KBM-7 (cell line): ENCODE data around the gene HCN1.
"Not testable (repeated sequence)": the region's sequence is repeated elsewhere in the genome, so short reads cannot be mapped to it uniquely, and the experiment has no call there.

Source experiments
- DNase-seq: peaks from one replicate; pipeline ENCODE4 v3.0.0-alpha.2; 2015
- in situ Hi-C: fragments of 300-500 bp; cut with MboI; formaldehyde crosslinking; loops from 2 replicates; pipeline ENCODE4 v1.14.3; 2020; ENCODE audit warnings: low sequenced_read_pairs, low pct_unique_long_range_greater_than_20kb, mixed read lengths

The HCN1 gene

GRCh38 chr5:45491368-45491767, 204.8 kb downstream of the HCN1 start:
- in situ Hi-C loops = no loop called here
- no peak for DNase-seq

DNA sequence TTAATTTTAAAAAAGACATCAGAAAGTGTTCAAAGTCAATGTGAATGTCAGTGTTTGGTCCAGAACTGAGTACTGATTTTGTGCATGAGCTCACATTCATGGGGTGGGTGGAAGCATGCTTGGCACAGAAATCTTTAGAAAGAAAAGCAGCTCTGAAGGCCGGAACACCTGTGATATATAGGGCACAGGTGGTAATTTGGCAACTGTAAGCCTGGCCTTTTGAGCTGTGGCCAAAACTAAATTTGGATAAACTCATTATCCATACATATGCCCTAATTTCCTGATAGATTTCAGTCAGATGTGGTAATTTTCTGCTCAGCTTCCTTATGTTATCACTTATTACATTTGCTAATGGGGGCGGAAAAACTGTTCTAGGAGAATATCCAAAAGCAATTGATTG, 211.4 kb downstream of the HCN1 start:
- in situ Hi-C loops = no loop called here
- no peak for DNase-seq

GRCh38 chr5:45454114-45454513, 242.1 kb downstream of the HCN1 start:
- in situ Hi-C loops = no loop called here

GRCh38 chr5:45444856-45445255, 251.3 kb downstream of the HCN1 start:
- DNase-seq, in situ Hi-C loops: not testable (repeated sequence)

More at GRCh38 chr5:45454114-45454513, 242.1 kb downstream of the HCN1 start:
- no peak for DNase-seq

DNA sequence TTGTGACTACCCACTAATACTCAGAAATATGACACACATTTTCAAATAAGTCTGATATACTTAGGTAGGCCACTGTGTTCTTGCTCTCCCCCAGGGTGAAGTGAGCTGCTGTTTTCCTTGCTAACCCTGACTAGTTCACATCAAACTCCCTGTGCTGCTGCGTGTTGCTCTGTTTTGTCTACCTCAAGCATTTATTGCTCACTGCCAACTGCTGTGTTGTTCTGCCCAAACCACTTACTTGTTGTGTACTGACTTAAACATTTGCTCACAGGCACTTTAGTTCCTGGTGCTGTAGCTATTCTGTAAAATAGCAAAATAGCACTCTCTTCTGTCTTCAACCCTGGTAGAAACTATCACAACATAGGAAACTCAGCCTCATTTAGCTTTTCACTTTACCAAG, 255.7 kb downstream of the HCN1 start:
- DNase-seq = no peak
- in situ Hi-C loops = no loop called here

GRCh38 chr5:45437752-45438151, 258.4 kb downstream of the HCN1 start:
- in situ Hi-C loops = no loop called here

DNA sequence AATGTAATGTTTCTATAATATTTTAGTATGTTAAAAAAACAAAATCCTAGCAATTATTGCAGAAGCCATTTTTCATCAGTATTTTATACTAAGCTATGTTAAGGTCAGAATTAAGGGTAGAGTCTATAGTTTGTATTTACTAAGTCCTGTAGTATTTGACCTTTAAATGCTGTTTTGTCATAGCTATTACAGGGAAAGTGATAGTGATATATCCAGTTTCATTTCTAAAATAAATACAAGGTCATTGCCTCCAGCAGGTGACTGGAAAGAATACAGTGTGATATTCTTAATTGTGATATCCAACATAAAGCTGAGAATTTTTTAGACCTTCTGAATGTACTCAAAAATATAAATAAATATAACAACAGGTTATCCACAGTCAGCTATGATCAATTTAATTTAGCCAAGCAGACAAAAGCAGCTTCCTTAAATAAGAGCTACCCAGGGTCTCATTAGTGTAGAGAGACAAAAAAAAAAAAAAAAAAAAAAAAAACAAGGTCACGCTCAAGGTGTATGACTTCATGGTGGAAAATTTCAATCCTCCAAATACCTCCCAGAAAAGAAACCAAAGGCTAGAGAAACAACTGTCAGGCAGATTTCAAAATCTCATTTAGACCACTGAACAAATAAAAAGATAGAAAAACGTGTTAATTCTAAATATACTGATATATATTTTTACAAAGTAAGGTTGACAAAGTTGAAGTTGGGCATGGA, 278.7 kb downstream of the HCN1 start:
- DNase-seq = no peak
- in situ Hi-C loops = no loop called here

More at GRCh38 chr5:45437752-45438151, 258.4 kb downstream of the HCN1 start:
- no peak for DNase-seq

- in situ Hi-C loops = no loop called here
- no peak for DNase-seq
Measured at GRCh38 chr5:45414620-45415573, 281.3 kb downstream of the HCN1 start.

- in situ Hi-C loops = no loop called here
- no peak for DNase-seq
Measured at GRCh38 chr5:45411971-45412612, 284.1 kb downstream of the HCN1 start.

DNA sequence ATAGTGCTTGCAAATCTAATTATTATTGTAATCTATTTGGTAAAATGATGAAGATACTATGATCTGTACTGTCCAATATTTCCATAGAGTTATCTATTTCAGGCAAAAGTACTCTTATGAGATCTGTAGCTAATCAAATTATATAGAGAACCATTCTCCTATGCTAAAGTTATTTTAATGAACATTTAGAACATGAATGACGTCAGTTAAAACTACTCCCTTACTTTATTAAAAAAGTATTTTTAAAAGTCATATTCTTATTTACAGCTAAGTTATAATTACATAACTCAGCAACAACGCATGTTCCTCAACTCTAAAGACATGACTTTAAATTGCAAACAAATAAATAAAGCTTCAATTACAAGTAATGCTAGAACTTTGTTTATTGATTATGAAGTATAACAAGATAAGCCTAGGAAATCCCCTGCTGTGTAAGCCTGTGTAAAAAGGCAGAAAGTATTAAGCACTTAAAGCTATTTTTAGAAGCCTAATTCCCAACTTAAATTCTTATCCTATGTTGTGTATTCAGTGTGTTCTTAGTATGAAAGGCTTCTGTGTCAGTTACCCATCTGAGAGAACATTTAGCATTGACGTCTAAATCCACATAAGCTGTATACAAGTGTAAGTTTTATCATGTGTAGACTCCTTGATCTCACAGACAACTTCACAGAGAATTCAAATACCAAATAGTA, 285.7 kb downstream of the HCN1 start:
- no peak for DNase-seq
- in situ Hi-C loops = no loop called here

DNA sequence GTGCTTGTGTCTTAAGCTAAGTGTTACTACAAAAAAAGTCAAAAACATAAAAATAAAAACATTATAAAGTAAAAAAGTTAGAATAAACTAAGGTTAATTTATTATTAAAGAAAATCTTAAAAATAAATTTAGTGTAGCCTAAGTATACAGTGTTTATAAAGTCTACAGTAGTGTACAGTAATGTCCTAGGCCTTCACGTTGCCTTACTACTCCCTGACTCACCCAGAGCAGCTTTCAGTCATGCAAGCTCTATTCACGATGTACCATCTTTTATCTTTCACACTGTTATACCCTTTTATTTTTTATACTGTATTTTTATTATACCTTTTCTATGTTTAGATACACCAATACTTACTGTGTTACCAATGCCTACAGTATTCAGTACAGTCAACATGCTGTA, 288.1 kb downstream of the HCN1 start:
- in situ Hi-C loops = no loop called here
- no peak for DNase-seq

- DNase-seq = no peak
- in situ Hi-C loops = no loop called here
Measured at GRCh38 chr5:45402804-45403455, 293.2 kb downstream of the HCN1 start.

DNA sequence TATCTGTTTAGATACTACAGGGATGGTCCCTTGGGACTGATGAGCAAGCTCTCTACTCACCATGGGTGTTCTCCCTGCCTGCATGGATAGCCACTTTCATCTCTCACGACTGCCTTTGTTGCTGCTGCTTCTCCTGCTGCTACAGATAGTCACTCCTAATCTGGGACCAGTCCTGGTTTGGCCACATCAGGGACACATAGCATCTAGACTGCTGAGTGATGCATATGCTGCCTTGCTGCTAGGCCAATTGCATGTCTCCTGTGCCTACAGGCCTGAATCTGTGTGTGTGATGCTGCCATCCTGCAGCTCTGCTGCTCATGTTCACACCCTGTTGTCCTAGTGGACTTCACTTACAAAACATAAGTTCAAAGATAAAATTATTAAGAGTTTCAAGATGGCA, 297.1 kb downstream of the HCN1 start:
- in situ Hi-C loops = no loop called here
- DNase-seq = no peak

DNA sequence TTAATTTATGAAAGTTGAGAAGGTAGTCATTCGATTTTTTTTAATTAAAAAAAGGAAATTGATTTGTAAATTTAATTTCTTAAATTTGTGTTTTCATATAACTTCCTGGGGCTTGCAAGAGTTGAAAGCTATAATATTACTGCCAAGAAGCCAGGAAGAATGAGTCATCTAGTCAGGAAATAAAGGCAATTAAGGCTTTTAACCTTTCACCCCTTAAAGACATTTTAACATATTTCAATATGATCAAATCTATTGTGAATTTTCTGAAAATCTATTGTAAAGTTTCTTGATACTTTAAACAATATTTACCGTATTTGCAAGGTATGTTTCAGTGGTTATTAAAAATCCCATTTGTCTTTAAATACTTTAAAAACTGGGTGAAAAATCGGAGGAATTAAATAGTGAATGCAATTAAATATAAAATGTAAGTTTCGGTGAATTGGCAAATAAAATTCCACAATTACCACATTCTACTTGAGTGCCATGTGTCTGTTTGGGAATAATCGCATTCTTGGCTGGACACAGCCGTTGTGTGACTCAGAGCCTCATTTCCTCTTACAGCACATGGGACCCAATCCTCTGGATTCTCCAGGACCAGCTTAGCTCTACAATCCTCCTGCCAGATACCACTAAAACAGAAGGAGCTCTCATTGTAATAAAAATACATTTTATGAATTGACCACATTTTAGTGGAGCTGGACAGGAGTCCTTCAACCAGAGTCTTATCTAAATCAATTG, 310.7 kb downstream of the HCN1 start:
- peak; percentile 29 for DNase-seq
- in situ Hi-C loops = no loop called here

DNA sequence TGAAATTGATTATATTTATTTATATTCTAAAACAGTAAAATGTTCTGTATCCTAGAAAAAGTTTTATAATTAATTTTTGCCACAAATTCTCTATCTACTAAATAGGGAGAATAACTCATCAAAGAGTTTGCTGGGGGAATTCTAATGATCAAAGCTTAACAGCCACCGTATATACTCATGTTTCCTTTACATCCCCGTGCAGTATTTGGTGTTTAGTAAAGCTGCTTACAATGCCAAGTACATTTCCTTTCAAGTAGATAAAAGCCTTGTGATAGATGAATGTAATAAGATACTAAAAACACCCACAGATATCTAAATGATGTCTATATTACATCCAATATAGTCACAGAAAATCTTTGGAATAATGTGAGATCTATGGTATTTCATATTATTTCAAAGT, 312.2 kb downstream of the HCN1 start:
- in situ Hi-C loops = no loop called here
- no peak for DNase-seq

- in situ Hi-C loops = no loop called here
- no peak for DNase-seq
Measured at GRCh38 chr5:45382583-45382982, 313.6 kb downstream of the HCN1 start.

DNA sequence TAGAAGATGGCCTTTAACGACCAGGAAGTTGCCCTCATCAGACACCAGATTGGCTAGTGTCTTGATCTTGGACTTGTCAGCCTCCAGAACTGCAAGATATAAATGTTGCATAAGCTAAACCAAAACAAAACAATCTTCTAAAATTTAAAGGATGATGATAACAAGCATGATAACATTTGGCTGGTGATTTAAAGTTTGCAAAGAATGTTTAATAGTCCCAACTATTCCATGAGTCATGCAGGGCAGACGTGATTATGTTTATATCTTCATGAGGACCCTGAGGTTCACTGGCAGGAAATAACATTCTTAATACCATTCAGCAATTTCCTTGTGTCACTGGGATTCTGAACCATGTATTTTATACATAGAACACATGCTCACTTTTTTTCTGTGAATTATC, 319.8 kb downstream of the HCN1 start:
- DNase-seq = no peak

GRCh38 chr5:45372629-45373028, 323.6 kb downstream of the HCN1 start:
- in situ Hi-C loops = no loop called here

More for the DNA sequence above, 319.8 kb downstream of the HCN1 start:
- in situ Hi-C loops = no loop called here

More at GRCh38 chr5:45372629-45373028, 323.6 kb downstream of the HCN1 start:
- no peak for DNase-seq
